Uterus (tissue), 2 donors: ENCODE measurements around the gene CYP27A1.

ENCODE experiments used
- POLR2A ChIP-seq, 2 donors: fragments of 450-650 bp; IDR thresholded peaks; one replicate each; pipeline ENCODE4 v1.6.1; 2016; ENCODE audit warnings: antibody characterized with exemption in 2 of 2, mild to moderate bottlenecking in 1 of 2, moderate library complexity in 1 of 2
- TF ChIP-seq, protein P1 (sequence below), 4 experiments: fragments of 200-600 bp in 2 of 4; fragments of 450-650 bp in 2 of 4; sonication (generic) in 2 of 4; IDR thresholded peaks; one replicate each; pipeline ENCODE4 v1.5.1; 2016 to 2019; ENCODE audit warnings: antibody characterized with exemption in 4 of 4, mild to moderate bottlenecking in 2 of 4, moderate library complexity in 1 of 4

DNA sequence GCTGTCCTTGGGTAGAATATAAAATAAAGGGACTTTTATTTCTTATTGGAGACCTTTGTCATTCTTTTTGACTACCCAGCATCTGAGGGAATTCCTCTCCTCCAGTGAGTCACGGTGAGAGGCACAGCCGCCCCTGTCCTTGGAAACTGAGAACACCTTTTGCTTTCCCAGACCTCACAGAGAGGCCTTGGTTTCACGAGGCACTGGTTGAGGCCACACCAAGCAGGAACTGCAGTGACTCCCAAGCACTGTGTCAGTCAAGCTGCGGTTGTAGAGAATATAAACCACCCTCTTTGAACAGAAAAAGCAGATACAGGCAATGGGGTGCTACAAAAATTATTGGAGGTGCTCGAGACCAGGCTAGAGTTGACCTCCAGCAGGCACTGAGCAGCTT lies 33.3 kb downstream of the CYP27A1 start:
- TF ChIP-seq, protein P1, sequence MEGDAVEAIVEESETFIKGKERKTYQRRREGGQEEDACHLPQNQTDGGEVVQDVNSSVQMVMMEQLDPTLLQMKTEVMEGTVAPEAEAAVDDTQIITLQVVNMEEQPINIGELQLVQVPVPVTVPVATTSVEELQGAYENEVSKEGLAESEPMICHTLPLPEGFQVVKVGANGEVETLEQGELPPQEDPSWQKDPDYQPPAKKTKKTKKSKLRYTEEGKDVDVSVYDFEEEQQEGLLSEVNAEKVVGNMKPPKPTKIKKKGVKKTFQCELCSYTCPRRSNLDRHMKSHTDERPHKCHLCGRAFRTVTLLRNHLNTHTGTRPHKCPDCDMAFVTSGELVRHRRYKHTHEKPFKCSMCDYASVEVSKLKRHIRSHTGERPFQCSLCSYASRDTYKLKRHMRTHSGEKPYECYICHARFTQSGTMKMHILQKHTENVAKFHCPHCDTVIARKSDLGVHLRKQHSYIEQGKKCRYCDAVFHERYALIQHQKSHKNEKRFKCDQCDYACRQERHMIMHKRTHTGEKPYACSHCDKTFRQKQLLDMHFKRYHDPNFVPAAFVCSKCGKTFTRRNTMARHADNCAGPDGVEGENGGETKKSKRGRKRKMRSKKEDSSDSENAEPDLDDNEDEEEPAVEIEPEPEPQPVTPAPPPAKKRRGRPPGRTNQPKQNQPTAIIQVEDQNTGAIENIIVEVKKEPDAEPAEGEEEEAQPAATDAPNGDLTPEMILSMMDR (IDR thresholded peaks at IDR 0.05): no peak
- TF ChIP-seq POLR2A (IDR thresholded peaks at IDR 0.05): no peak
